Muscle of arm (tissue), 12 donors: ENCODE results near the gene NFXL1. TPM values are rescaled to one million over a fixed set of nuclear protein-coding genes. Genes with fewer than 3 reads are reported as not detected.
A peak's percentile ranks its signal among the peaks of the same experiment; 100 is the strongest.

ENCODE experiments used
- DNase-seq: peaks from one replicate; pipeline ENCODE4 v3.0.0-alpha.2; 2013
- polyA plus RNA-seq, 12 donors: library from polyadenylated mRNA; unstranded; fragments of 120-200 nt; gene quantifications; one replicate each; pipeline ENCODE4 v1.2.1, GENCODE V29; 2013; ENCODE audit not compliant: insufficient read length in 12 of 12

NFXL1 gene
- polyA plus RNA-seq, 12 donors: 8.1 to 14.7 (median 11.5) TPM; not detected in 1

GRCh38 chr4:47899639-47900038, 14.7 kb downstream of the NFXL1 start:
- no peak for DNase-seq

GRCh38 chr4:47891928-47892327, 22.5 kb downstream of the NFXL1 start:
- no peak for DNase-seq

DNA sequence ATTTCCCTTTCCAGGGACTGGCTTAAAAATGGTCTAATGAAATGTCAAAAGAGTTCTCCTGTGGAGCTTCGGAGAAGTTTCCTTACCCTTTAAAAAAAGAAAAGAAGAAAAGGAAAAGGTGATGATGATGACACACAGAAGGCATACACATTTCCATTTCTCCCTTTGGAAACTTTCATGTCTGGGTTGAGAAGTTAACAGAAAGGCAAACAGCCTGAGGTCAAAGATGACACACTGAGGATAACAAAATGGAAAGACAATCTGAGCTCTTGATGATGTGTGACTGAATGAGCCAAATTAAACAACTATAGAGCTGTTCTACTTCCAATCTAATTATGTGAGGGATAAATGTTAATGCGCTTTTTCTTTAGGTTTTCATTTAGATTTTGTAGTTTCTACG, 32.2 kb downstream of the NFXL1 start:
- no peak for DNase-seq

- no peak for DNase-seq
These were observed 34.9 kb downstream of the NFXL1 start for GRCh38 chr4:47879458-47879857.

- no peak for DNase-seq
These were observed 37.4 kb downstream of the NFXL1 start for GRCh38 chr4:47876784-47877546.

DNA sequence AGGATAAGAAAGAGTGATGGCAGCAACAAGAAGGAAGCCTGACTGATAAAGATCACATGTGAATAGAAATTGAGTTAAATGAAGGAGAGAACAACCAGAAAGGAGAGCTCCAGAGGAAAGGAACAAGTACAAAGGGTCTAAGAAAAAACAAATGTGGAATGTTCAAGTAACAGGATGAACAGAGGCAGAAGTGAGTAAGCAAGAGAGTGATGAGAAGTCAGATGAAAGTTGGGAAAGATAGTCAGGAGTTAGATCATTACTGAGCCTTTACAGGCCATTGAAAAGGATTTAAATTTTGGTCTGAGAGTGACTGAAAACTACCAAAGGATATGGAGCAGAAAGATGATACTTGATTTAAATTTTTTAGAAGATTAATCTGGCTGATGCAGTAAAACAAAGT, 38.1 kb downstream of the NFXL1 start:
- no peak for DNase-seq

GRCh38 chr4:47873877-47874541, 40.4 kb downstream of the NFXL1 start:
- DNase-seq: no peak

- no peak for DNase-seq
These were observed 50.9 kb downstream of the NFXL1 start for GRCh38 chr4:47863486-47863885.

- DNase-seq: no peak
These were observed 52.1 kb downstream of the NFXL1 start for GRCh38 chr4:47862297-47862696.

- DNase-seq: no peak
These were observed 54.1 kb downstream of the NFXL1 start for GRCh38 chr4:47860305-47860704.

GRCh38 chr4:47858006-47858405, 56.4 kb downstream of the NFXL1 start:
- no peak for DNase-seq

- DNase-seq: no peak
These were observed 57.7 kb downstream of the NFXL1 start for GRCh38 chr4:47856713-47857112.

- no peak for DNase-seq
These were observed 59.0 kb downstream of the NFXL1 start for GRCh38 chr4:47855350-47855749.

DNA sequence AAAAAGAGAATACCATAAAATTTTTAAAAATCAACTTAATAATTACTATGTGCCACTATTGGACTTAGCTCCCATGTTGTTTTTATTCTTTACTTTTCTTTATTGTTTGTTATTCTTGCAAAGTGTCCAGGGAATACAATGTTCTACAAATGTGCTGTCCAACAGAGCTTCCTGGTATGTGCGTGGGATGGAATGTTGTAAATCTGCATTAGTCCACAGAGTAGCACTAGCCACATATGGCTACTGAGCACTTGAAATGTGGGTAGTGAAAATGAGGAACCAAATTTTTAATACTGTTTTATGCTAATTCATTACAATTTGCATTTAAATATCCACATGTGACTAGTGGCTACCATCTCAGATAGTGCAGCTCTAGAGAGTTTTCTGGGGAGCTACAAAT, 62.2 kb downstream of the NFXL1 start:
- DNase-seq: no peak

DNA sequence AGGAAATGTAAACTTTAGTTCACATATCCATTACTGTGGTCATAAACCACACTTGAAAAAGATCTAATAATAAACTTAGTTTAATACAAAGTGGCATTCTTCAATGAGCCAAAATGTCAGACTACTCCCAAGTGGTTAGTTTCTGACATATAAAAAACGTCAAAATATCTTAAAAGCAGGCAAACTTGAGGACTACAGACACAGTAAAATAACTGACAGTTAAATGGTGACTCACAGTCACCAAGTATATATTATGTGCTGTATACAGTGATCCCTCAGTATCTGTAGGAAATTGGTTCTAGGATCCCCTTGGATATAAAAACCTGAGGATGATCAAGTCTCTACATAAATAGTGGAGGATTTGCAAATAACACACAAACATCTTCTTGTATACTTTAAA, 64.9 kb downstream of the NFXL1 start:
- DNase-seq: no peak

DNA sequence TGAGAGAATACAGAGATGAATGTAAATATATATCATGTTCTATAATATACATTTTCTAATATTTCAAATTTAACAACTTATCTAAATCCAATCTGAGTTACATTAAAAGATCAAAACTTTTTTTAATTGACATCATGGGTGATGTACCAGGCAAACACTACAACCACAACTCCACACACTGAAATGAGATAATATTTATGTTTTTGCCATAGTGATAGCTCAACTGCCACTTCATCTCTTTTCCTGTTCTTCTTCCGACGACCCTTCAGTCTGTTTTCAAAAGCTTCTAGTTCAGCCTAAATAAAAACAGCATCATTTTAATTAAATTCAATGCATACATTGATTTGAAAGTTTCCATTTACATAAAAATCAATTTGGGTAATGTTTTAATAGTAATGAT, 66.3 kb downstream of the NFXL1 start:
- no peak for DNase-seq

- DNase-seq: no peak
These were observed 71.4 kb downstream of the NFXL1 start for GRCh38 chr4:47842985-47843384.

DNA sequence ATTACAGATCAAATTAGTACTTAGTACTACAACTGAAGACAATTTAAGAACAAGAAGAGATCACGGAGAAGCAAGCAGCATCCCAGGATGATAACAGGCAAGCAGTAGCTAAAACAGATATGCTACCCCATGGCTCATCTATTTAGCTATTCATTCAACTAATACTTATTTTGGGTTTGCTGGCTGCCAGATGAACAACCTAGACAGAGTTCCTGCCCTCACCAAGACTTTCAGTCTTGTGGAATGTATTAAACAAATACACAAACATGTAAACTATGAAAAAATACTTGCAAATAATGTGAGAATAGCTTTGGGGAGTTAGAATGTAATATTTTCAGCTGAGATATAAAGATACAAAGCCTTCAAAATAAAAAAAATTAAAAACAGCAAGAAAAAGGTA, 74.1 kb downstream of the NFXL1 start:
- DNase-seq: no peak

DNA sequence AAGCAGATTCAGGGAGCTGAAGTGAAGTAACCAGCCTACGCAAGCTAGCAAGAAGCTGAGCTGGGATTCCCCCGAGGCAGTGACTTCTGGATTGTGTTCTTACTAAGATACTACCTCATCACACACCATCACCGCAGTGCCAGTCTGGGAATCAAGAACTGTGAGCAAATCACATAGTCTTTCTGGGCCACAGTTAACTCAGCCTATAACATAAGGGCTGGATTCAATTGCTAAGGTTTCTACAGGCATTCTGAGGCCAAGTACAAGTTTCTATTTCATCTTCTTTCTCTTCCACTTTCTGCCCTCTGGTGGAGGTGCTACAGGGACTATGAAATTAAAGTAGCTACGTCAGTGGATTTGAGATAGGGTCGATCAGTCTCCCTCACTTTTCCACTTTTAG, 75.1 kb downstream of the NFXL1 start:
- no peak for DNase-seq

- no peak for DNase-seq
These were observed 75.9 kb downstream of the NFXL1 start for GRCh38 chr4:47838445-47838844.

DNA sequence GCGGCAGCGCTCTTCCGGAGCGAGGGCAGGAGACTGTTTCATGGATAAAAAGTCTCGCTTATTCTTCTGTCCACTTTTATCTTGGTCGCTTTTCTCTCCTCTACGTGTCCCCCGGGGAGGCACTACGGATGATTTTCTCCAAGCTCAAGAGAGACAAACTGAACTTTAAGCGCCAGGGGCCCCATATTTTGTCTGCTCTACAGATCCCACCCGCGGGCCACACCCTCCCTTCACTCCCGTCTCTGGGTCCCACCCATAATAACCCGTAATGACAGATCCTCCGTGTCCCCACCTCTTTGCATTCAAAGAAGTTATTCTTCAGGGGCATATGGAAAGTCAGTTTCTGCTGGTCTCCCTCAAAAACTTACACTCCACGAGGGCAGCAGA, 76.5 kb downstream of the NFXL1 start, which contains the start of gene CORIN:
CORIN (minus strand) TSS at position 160 of the 387 bp plus-strand sequence; CDS start at position 42, 118 bp downstream.
- no peak for DNase-seq

DNA sequence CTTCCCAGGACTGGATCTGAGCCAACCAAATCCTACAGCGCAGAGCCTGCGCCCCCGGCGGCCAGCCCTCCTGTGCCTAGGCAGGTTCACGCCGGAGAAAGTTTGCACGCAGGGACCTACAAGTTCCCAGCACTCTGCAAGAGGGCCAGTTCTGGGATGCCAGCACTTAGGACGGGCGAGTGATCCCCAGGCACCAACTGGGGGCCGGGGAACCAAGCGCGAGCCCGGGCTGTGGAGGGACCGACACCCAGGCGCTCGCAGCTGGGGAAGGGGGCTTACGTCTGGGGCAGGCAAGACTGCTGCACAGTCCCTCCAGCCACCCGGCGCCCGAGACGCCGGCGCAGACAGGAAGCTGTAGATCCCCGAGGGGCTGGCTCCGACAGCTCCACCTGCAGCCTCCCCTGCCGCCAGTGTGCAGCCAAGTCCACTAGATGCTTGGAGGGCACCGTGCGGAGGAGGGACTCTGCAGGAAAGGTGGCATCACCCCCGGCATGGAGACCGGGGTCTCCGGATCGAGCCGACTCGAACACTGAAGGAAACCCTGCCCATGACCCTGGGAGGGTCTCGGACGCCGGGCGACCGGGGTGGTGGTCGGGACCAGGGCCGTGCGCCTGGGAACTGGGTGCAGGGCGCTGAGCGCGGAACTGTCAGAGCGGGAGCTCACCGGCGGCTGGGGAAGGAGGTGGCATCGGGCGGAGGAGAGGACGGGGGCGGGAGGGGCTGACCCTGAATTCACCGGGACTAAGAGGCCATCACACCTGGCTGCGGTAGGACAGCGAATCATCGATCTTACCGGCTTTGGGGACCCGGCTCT, 77.1 kb downstream of the NFXL1 start:
- no peak for DNase-seq

GRCh38 chr4:47836641-47837093, 77.7 kb downstream of the NFXL1 start:
- DNase-seq: peak; percentile 72
